Measurements from ENCODE around the gene BTG4. TPM values are rescaled to one million over a fixed set of nuclear protein-coding genes. Genes with fewer than 3 reads are reported as not detected.

The BTG4 gene
- total and polyA plus RNA-seq, 9 of the 15 experiments (the other 6 are each of a cell fraction or from before 2014, with no cell fraction given): not detected

DNA sequence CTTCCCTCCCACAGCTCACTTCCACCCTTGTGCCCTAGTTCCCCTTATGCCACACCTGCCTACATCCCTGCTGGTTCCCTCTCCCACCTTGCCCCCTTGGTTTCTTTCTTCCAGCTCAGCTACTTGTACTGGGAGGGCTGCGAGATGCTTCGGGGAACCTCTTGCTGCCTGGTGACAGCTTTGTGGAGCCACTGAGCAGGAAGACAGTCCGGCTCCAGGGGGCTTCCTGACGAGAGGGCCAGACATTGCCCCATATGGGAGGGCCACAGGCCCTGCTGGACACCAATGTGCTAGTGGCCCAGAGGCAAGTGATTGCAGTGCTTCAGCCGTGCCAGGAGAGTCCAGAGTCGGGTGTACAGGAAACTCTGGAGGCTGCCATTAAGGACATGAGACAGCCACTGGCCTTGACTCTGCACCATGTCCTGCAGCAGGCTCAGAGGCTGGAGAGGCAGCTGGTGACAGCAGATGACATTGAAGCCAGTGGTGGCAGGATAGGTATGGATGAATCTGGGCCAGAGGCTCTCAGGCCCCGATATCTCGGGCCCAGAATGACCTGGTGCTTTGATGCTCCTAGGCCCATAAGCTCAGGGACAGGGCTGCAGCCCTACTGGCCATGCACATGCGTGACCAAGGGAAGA lies 54.3 kb downstream of the BTG4 start:
- intact Hi-C loops (cut with micrococcal nuclease) (no loop called here), in situ Hi-C loops (cut with MboI) (loop anchor here (10.0 kb wide), 2 partner anchors 337 to 387 kb away; no protein-coding TSS in a partner anchor)
- CTCF ChIA-PET (ENCODE audit: low intra/inter-chr PET ratio): no interaction called here
- peaks cover 4% of the 10 kb centered on the region; the same call in 1 of the 2 replicates for H4K20me1 ChIP-seq (replicated peaks; ENCODE audit: control insufficient read depth, insufficient read depth, low read length)
- no peak overlapping the region for H3K4me2 ChIP-seq (ENCODE audit: insufficient read depth, low read length)
- POLR2A ChIA-PET: no interaction called here
- 0% methylated on average over 9 of the region's 9 CpGs for WGBS (ENCODE audit: insufficient coverage, low coverage, missing lambda C conversion rate)
- FAIRE-seq: no peak
- no peak overlapping the region for H3K9ac ChIP-seq (ENCODE audit: insufficient read depth in 1 of 2, low read depth in 2 of 2, low read length in 2 of 2)
- no TSS peak for BruUV-seq (replicated peaks)
- DNase-seq (ENCODE audit: extremely low read depth in 1 of 4, low spot score in 3 of 4): no peak
- H3K9me3 ChIP-seq (replicated peaks; ENCODE audit: control insufficient read depth, insufficient read depth, low read depth, low read length): no peaks in the 10 kb centered on the region
- peaks cover 0 to 6% of the 10 kb centered on the region in 2 experiments; a peak in 1 of 5 replicates for H3K4me1 ChIP-seq (replicated peaks in 1 of 2; ENCODE audit: control insufficient read depth in 2 of 2, insufficient read depth in 2 of 2, low read length in 2 of 2)
- TF ChIP-seq DIDO1 (tag; IDR thresholded peaks at IDR 0.05; ENCODE audit: low read depth): no peak
- TF ChIP-seq BDP1 (IDR thresholded peaks at IDR 0.05; ENCODE audit: insufficient read depth, insufficient read length): no peak
- TF ChIP-seq E2F1 (CRISPR knock-in tag; IDR thresholded peaks at IDR 0.05): no peak
- no peak for TF ChIP-seq SPI1 (IDR thresholded peaks at IDR 0.05; ENCODE audit: borderline replicate concordance, low read depth, low read length)
- no peak for TF ChIP-seq ATF4 (CRISPR knock-in tag; IDR thresholded peaks at IDR 0.05)
- no peak for TF ChIP-seq ZSCAN29 (IDR thresholded peaks at IDR 0.05)
- TF ChIP-seq FOXJ3 (CRISPR knock-in tag; IDR thresholded peaks at IDR 0.05): no peak
- no peak for TF ChIP-seq ZNF444 (CRISPR knock-in tag; IDR thresholded peaks at IDR 0.05)
- no peak for TF ChIP-seq STAT5A (IDR thresholded peaks at IDR 0.05; ENCODE audit: borderline replicate concordance, low read length)
- TF ChIP-seq, protein P1, sequence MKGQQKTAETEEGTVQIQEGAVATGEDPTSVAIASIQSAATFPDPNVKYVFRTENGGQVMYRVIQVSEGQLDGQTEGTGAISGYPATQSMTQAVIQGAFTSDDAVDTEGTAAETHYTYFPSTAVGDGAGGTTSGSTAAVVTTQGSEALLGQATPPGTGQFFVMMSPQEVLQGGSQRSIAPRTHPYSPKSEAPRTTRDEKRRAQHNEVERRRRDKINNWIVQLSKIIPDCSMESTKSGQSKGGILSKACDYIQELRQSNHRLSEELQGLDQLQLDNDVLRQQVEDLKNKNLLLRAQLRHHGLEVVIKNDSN (CRISPR knock-in tag; IDR thresholded peaks at IDR 0.05): no peak
- no peak for TF ChIP-seq ZNF699 (CRISPR knock-in tag; IDR thresholded peaks at IDR 0.05; ENCODE audit: insufficient replicate concordance)
- H3K79me2 ChIP-seq (ENCODE audit: control insufficient read depth, insufficient read depth, low read length): no peaks in the 10 kb centered on the region
- H3K27ac ChIP-seq (ENCODE audit: extremely low read depth, low read depth, low read length): no peak overlapping the region
- H3K36me3 ChIP-seq (ENCODE audit: control insufficient read depth, insufficient read depth, low read length): no peaks in the 10 kb centered on the region
- no peak for ATAC-seq
- H3K4me3 ChIP-seq: no peak overlapping the region
- H2AFZ ChIP-seq (ENCODE audit: low read depth, low read length): no peak overlapping the region
- no peaks in the 10 kb centered on the region for H3K9me1 ChIP-seq (ENCODE audit: control insufficient read depth, insufficient read depth, low read length)
- peaks cover 3 to 57% of the 10 kb centered on the region in 2 experiments; a peak in 3 of 5 replicates for H3K27me3 ChIP-seq (ENCODE audit: control insufficient read depth in 2 of 2, insufficient read depth in 2 of 2, low read length in 2 of 2)

Measured in K562 (cell line).